Endometrial microvascular endothelial cells (primary cell): ENCODE data around the gene GRIK3. TPM values are rescaled to one million over a fixed set of nuclear protein-coding genes. Genes with fewer than 3 reads are reported as not detected.

Experiments used
- in situ Hi-C: cut with HindIII; loops from 2 replicates; pipeline ENCODE4 v1.10.0; 2017; ENCODE audit warnings: low sequenced_read_pairs, low pct_unique_long_range_greater_than_20kb; ENCODE audit errors: inconsistent ontology term
- total RNA-seq: library from RNA; depleted of rRNA; stranded (reverse); fragments of >200 nt; gene quantifications from one replicate; pipeline ENCODE4 v1.2.3, GENCODE V29; 2015; ENCODE audit errors: inconsistent ontology term

The GRIK3 gene
- total RNA-seq, 1 donor from 2014 or later = not detected

- in situ Hi-C loops = no loop called here
These were observed 12.8 kb downstream of the GRIK3 start for GRCh38 chr1:37021502-37021901.

- in situ Hi-C loops = no loop called here
These were observed 13.6 kb downstream of the GRIK3 start for GRCh38 chr1:37020653-37021277.

- in situ Hi-C loops = no loop called here
These were observed 15.8 kb downstream of the GRIK3 start for GRCh38 chr1:37018510-37018909.

- in situ Hi-C loops = no loop called here
These were observed 16.6 kb downstream of the GRIK3 start for GRCh38 chr1:37017720-37018119.

GRCh38 chr1:37016121-37016520 is 18.2 kb downstream of the GRIK3 start:
- in situ Hi-C loops = no loop called here

- in situ Hi-C loops = no loop called here
These were observed 18.6 kb downstream of the GRIK3 start for GRCh38 chr1:37015713-37016112.

- in situ Hi-C loops = no loop called here
These were observed 22.1 kb downstream of the GRIK3 start for GRCh38 chr1:37012226-37012625.

- in situ Hi-C loops = no loop called here
These were observed 24.3 kb downstream of the GRIK3 start for GRCh38 chr1:37010011-37010410.

GRCh38 chr1:37009521-37009920 is 24.8 kb downstream of the GRIK3 start:
- in situ Hi-C loops = no loop called here

GRCh38 chr1:37006132-37006868 is 28.0 kb downstream of the GRIK3 start:
- in situ Hi-C loops = no loop called here

GRCh38 chr1:37002898-37003297 is 31.4 kb downstream of the GRIK3 start:
- in situ Hi-C loops = no loop called here

GRCh38 chr1:37001703-37002102 is 32.6 kb downstream of the GRIK3 start:
- in situ Hi-C loops = no loop called here

- in situ Hi-C loops = no loop called here
These were observed 38.2 kb downstream of the GRIK3 start for GRCh38 chr1:36996106-36996505.

GRCh38 chr1:36994868-36995267 is 39.4 kb downstream of the GRIK3 start:
- in situ Hi-C loops = no loop called here

- in situ Hi-C loops = no loop called here
These were observed 40.0 kb downstream of the GRIK3 start for GRCh38 chr1:36994294-36994693.

- in situ Hi-C loops = no loop called here
These were observed 42.0 kb downstream of the GRIK3 start for GRCh38 chr1:36992139-36992943.

- in situ Hi-C loops = no loop called here
These were observed 42.8 kb downstream of the GRIK3 start for GRCh38 chr1:36991551-36991950.

GRCh38 chr1:36990928-36991327 is 43.4 kb downstream of the GRIK3 start:
- in situ Hi-C loops = no loop called here

- in situ Hi-C loops = no loop called here
These were observed 45.1 kb downstream of the GRIK3 start for GRCh38 chr1:36989241-36989640.

GRCh38 chr1:36988741-36989193 is 45.5 kb downstream of the GRIK3 start:
- in situ Hi-C loops = no loop called here
